Measurements from ENCODE around the gene UBN1. TPM values are rescaled to one million over a fixed set of nuclear protein-coding genes. Genes with fewer than 3 reads are reported as not detected.

Gene UBN1
- polyA plus RNA-seq, 3 donors: 5.3 to 24.5 (median 7.3) TPM

DNA sequence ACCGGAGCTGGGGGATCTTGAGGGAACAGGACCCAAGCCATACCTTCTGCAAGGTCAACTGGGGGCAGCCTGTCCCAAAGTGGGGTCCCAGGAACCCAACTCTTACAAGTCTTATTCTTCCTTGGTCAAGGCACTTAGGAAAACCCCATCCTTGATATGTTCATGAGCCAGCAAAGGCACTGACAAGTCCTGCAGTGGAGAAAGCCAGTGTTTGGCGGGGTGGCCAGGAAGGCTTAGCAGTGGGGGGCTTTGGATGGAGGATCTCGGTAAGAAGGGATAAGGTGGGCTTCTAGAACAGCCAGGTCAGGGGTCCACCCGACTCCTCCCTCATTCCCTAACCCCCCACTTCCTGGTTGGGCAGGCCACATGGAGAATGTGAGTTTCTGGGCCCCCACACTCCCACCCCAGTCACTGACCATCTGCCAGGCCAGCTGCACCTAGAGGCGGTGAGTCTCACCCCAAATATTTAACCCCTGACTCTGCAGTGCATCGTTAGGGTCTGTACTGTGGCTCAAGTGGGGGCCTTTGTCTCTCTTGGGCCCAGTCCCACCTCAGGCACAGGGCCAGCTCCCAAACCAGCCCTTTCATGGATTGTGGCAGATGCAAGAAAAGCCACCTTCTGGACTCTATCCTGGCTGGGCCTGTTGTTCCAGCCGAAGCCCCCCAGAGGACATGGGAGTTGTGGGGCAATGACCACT is 67.4 kb downstream of the UBN1 start:
- no peaks in the 10 kb centered on the region for H3K27me3 ChIP-seq (ENCODE audit: control insufficient read depth in 2 of 2, insufficient read depth in 2 of 2, low read length in 2 of 2)
- TF ChIP-seq, protein P1, sequence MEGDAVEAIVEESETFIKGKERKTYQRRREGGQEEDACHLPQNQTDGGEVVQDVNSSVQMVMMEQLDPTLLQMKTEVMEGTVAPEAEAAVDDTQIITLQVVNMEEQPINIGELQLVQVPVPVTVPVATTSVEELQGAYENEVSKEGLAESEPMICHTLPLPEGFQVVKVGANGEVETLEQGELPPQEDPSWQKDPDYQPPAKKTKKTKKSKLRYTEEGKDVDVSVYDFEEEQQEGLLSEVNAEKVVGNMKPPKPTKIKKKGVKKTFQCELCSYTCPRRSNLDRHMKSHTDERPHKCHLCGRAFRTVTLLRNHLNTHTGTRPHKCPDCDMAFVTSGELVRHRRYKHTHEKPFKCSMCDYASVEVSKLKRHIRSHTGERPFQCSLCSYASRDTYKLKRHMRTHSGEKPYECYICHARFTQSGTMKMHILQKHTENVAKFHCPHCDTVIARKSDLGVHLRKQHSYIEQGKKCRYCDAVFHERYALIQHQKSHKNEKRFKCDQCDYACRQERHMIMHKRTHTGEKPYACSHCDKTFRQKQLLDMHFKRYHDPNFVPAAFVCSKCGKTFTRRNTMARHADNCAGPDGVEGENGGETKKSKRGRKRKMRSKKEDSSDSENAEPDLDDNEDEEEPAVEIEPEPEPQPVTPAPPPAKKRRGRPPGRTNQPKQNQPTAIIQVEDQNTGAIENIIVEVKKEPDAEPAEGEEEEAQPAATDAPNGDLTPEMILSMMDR (IDR thresholded peaks at IDR 0.05): no peak
- no peak overlapping the region for H3K4me3 Mint-ChIP-seq
- H3K4me1 ChIP-seq (ENCODE audit: control insufficient read depth in 1 of 2, insufficient read depth in 2 of 2, low read length in 2 of 2): no peaks in the 10 kb centered on the region
- H3K79me2 ChIP-seq (ENCODE audit: insufficient read depth, low read length): no peaks in the 10 kb centered on the region
- H3K9me3 Mint-ChIP-seq: no peaks in the 10 kb centered on the region
- no peak overlapping the region for H2AFZ ChIP-seq (ENCODE audit: insufficient read depth, low read depth, low read length, poor library complexity, severe bottlenecking)
- DNase-seq: no peak
- no peaks in the 10 kb centered on the region for H3K4me1 Mint-ChIP-seq
- no peak overlapping the region for H3K9ac ChIP-seq (ENCODE audit: insufficient read depth, low read length, poor library complexity, severe bottlenecking)
- H3K27ac Mint-ChIP-seq: no peak overlapping the region
- no peaks in the 10 kb centered on the region for H4K20me1 ChIP-seq (ENCODE audit: insufficient read depth, low read length)
- no peak overlapping the region for H3K4me2 ChIP-seq (replicated peaks; ENCODE audit: extremely low read depth, low read length, poor library complexity, severe bottlenecking)
- H3K36me3 Mint-ChIP-seq: no peaks in the 10 kb centered on the region
- H3K36me3 ChIP-seq (replicated peaks in 1 of 2; ENCODE audit: control insufficient read depth in 1 of 2, insufficient read depth in 2 of 2, low read length in 2 of 2): no peaks in the 10 kb centered on the region
- intact Hi-C loops (cut with micrococcal nuclease): no loop called here
- no peak overlapping the region for H3K27ac ChIP-seq (ENCODE audit: low read depth in 1 of 2, low read length in 2 of 2)
- no peak overlapping the region for H3K4me3 ChIP-seq (replicated peaks in 1 of 3; ENCODE audit: low read depth in 2 of 3, low read length in 3 of 3)
- WGBS (ENCODE audit: insufficient coverage): 93% methylated on average over 4 of the region's 7 CpGs
- no peaks in the 10 kb centered on the region for H3K9me3 ChIP-seq (replicated peaks in 1 of 2; ENCODE audit: control insufficient read depth in 1 of 2, insufficient read depth in 1 of 2, low read length in 2 of 2)
- peaks cover 4 to 14% (median 7%) of the 10 kb centered on the region in 3 donors for H3K27me3 Mint-ChIP-seq (ENCODE audit: low read depth in 3 of 3)

DNA sequence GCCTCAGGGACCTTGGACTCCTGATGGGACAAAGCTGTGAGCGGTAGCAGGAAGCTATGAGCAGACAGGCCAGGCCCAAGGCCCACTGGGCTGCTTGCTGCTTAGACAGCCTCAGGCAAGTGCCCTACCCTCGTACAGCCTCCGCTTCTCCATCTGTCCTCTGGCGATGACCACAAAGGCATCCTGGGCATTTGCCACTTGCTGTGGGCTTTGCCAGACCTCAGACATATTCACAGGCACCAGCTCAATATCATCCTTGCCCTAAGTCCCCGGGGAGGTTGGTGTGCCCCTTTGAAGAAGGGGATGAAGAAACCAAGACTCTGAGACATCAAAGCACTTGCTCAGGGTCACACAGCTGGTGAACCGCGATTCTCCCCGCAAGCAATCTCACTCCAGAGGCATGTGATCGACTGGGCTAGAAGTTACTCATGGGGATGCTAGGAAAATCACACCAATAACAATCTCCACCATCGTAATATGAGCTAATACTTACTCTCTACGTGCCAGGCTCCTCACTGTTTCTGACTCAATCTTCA is 68.0 kb downstream of the UBN1 start:
- H4K20me1 ChIP-seq (ENCODE audit: insufficient read depth, low read length): no peaks in the 10 kb centered on the region
- H3K4me1 ChIP-seq (ENCODE audit: control insufficient read depth in 1 of 2, insufficient read depth in 2 of 2, low read length in 2 of 2): no peaks in the 10 kb centered on the region
- TF ChIP-seq, protein P1 (IDR thresholded peaks at IDR 0.05): no peak
- Mint-ChIP-seq H3K4me1 (no peaks in the 10 kb centered on the region), H3K36me3 (no peaks in the 10 kb centered on the region), H3K4me3 (no peak overlapping the region), H3K27me3 (ENCODE audit: low read depth in 3 of 3) (peaks cover 4 to 16% (median 7%) of the 10 kb centered on the region in 3 donors), H3K9me3 (no peaks in the 10 kb centered on the region), H3K27ac (no peak overlapping the region)
- H3K27me3 ChIP-seq (ENCODE audit: control insufficient read depth in 2 of 2, insufficient read depth in 2 of 2, low read length in 2 of 2): no peaks in the 10 kb centered on the region
- no peak overlapping the region for H3K27ac ChIP-seq (ENCODE audit: low read depth in 1 of 2, low read length in 2 of 2)
- H3K9ac ChIP-seq (ENCODE audit: insufficient read depth, low read length, poor library complexity, severe bottlenecking): no peak overlapping the region
- no peaks in the 10 kb centered on the region for H3K36me3 ChIP-seq (replicated peaks in 1 of 2; ENCODE audit: control insufficient read depth in 1 of 2, insufficient read depth in 2 of 2, low read length in 2 of 2)
- no peak overlapping the region for H2AFZ ChIP-seq (ENCODE audit: insufficient read depth, low read depth, low read length, poor library complexity, severe bottlenecking)
- 95% methylated on average over 7 of the region's 11 CpGs for WGBS (ENCODE audit: insufficient coverage)
- intact Hi-C loops (cut with micrococcal nuclease): no loop called here
- H3K4me3 ChIP-seq (replicated peaks in 1 of 3; ENCODE audit: low read depth in 2 of 3, low read length in 3 of 3): no peak overlapping the region
- H3K4me2 ChIP-seq (replicated peaks; ENCODE audit: extremely low read depth, low read length, poor library complexity, severe bottlenecking): no peak overlapping the region
- DNase-seq: no peak
- H3K79me2 ChIP-seq (ENCODE audit: insufficient read depth, low read length): no peaks in the 10 kb centered on the region
- no peaks in the 10 kb centered on the region for H3K9me3 ChIP-seq (replicated peaks in 1 of 2; ENCODE audit: control insufficient read depth in 1 of 2, insufficient read depth in 1 of 2, low read length in 2 of 2)
